BE2C (cell line): ENCODE data around the gene SLC44A1.

ENCODE experiments used
- DNase-seq: peaks from one replicate; pipeline ENCODE4 v3.0.0-alpha.2; 2020
- H3K27me3 ChIP-seq: fragments of 250-450 bp; sonication (Bioruptor Pico); 2 replicates; pipeline ENCODE4 v1.5.1; 2020; ENCODE audit warnings: mild to moderate bottlenecking
- H3K36me3 ChIP-seq: fragments of 250-450 bp; sonication (Bioruptor Pico); 2 replicates; pipeline ENCODE4 v1.5.1; 2020; ENCODE audit warnings: mild to moderate bottlenecking
- H3K4me1 ChIP-seq: fragments of 250-450 bp; sonication (Bioruptor Pico); 2 replicates; pipeline ENCODE4 v1.5.1; 2020
- H3K4me3 ChIP-seq: 2 replicates; pipeline ENCODE4 v1.5.1; 2011; ENCODE audit warnings: low read depth, low read length
- H3K9me3 ChIP-seq: fragments of 250-450 bp; sonication (Bioruptor Pico); 2 replicates; pipeline ENCODE4 v1.5.1; 2020
- CTCF ChIP-seq: IDR thresholded peaks from 2 replicates; pipeline ENCODE4 v1.5.1; 2012; ENCODE audit warnings: mild to moderate bottlenecking, low read depth, low read length

SLC44A1 gene

GRCh38 chr9:105355781-105356180, 111.3 kb downstream of the SLC44A1 start:
- Histone ChIP-seq H3K4me3 (no peak overlapping the region), H3K4me1 (no peaks in the 10 kb centered on the region), H3K9me3 (no peaks in the 10 kb centered on the region), H3K27me3 (no peaks in the 10 kb centered on the region), H3K36me3 (no peaks in the 10 kb centered on the region)
- no peak for DNase-seq
- no peak for TF ChIP-seq CTCF

GRCh38 chr9:105357937-105358336, 113.5 kb downstream of the SLC44A1 start:
- Histone ChIP-seq H3K36me3 (no peaks in the 10 kb centered on the region), H3K27me3 (no peaks in the 10 kb centered on the region), H3K4me1 (no peaks in the 10 kb centered on the region), H3K9me3 (no peaks in the 10 kb centered on the region), H3K4me3 (no peak overlapping the region)
- no peak for DNase-seq
- TF ChIP-seq CTCF = no peak

GRCh38 chr9:105359892-105360291, 115.4 kb downstream of the SLC44A1 start:
- H3K4me1 ChIP-seq = no peaks in the 10 kb centered on the region
- H3K4me3 ChIP-seq = no peak overlapping the region
- no peaks in the 10 kb centered on the region for H3K27me3 ChIP-seq
- DNase-seq = no peak
- no peaks in the 10 kb centered on the region for H3K36me3 ChIP-seq
- H3K9me3 ChIP-seq = no peaks in the 10 kb centered on the region
- no peak for TF ChIP-seq CTCF

GRCh38 chr9:105360344-105360743, 115.9 kb downstream of the SLC44A1 start:
- Histone ChIP-seq H3K9me3 (no peaks in the 10 kb centered on the region), H3K27me3 (no peaks in the 10 kb centered on the region), H3K36me3 (no peaks in the 10 kb centered on the region), H3K4me3 (no peak overlapping the region), H3K4me1 (no peaks in the 10 kb centered on the region)
- DNase-seq = no peak
- TF ChIP-seq CTCF = no peak

- no peak for TF ChIP-seq CTCF
- no peaks in the 10 kb centered on the region for H3K4me1 ChIP-seq
- H3K9me3 ChIP-seq = no peaks in the 10 kb centered on the region
- H3K27me3 ChIP-seq = no peaks in the 10 kb centered on the region
- no peak overlapping the region for H3K4me3 ChIP-seq
- no peaks in the 10 kb centered on the region for H3K36me3 ChIP-seq
- no peak for DNase-seq
Measured at GRCh38 chr9:105361873-105362272, 117.4 kb downstream of the SLC44A1 start.

- H3K4me3 ChIP-seq = no peak overlapping the region
- no peaks in the 10 kb centered on the region for H3K9me3 ChIP-seq
- no peaks in the 10 kb centered on the region for H3K4me1 ChIP-seq
- TF ChIP-seq CTCF = no peak
- no peaks in the 10 kb centered on the region for H3K27me3 ChIP-seq
- no peak for DNase-seq
- H3K36me3 ChIP-seq = no peaks in the 10 kb centered on the region
Measured at GRCh38 chr9:105362470-105362869, 118.0 kb downstream of the SLC44A1 start.
